Mesenchymal stem cell (in vitro differentiated cells and primary cell): ENCODE data around the gene CSF3.
A peak's percentile ranks its signal among the peaks of the same experiment; 100 is the strongest.

Experiments
- DNase-seq: peaks from one replicate; pipeline ENCODE4 v3.0.0-alpha.2; 2013
- H2AFZ ChIP-seq: one replicate; pipeline ENCODE4 v1.6.1; 2013; ENCODE audit warnings: low read depth, mild to moderate bottlenecking, control low read depth, inconsistent platforms, low read length, moderate library complexity
- H2AK5ac ChIP-seq: 2 replicates; pipeline ENCODE4 v1.6.1; 2013; ENCODE audit warnings: low read length, moderate library complexity, mild to moderate bottlenecking, inconsistent platforms; ENCODE audit not compliant: severe bottlenecking
- H2BK120ac ChIP-seq: one replicate; pipeline ENCODE4 v1.6.1; 2013; ENCODE audit warnings: low read depth, mild to moderate bottlenecking, inconsistent platforms, low read length, moderate library complexity
- H2BK12ac ChIP-seq, 2 experiments: one replicate each; pipeline ENCODE4 v1.6.1; 2013; ENCODE audit warnings: inconsistent platforms in 2 of 2, low read length in 2 of 2, mild to moderate bottlenecking in 2 of 2, moderate library complexity in 2 of 2, control low read depth in 1 of 2
- H2BK15ac ChIP-seq: one replicate; pipeline ENCODE4 v1.6.1; 2013; ENCODE audit warnings: mild to moderate bottlenecking, low read depth, inconsistent platforms; ENCODE audit not compliant: poor library complexity, severe bottlenecking
- H2BK5ac ChIP-seq: 2 replicates; pipeline ENCODE4 v1.6.1; 2013; ENCODE audit warnings: low read depth, mild to moderate bottlenecking, low read length, control low read depth, inconsistent platforms; ENCODE audit not compliant: poor library complexity, severe bottlenecking
- H3K14ac ChIP-seq, 2 experiments: one replicate each; pipeline ENCODE4 v1.6.1; 2013; ENCODE audit warnings: inconsistent platforms in 2 of 2, low read length in 2 of 2, control low read depth in 1 of 2, mild to moderate bottlenecking in 1 of 2, moderate library complexity in 1 of 2
- H3K18ac ChIP-seq, 2 experiments: one replicate each; pipeline ENCODE4 v1.6.1; 2013; ENCODE audit warnings: inconsistent platforms in 2 of 2, low read length in 2 of 2, control low read depth in 1 of 2, low read depth in 1 of 2, mild to moderate bottlenecking in 1 of 2
- H3K23ac ChIP-seq, 2 experiments: one replicate each; pipeline ENCODE4 v1.6.1; 2013; ENCODE audit warnings: inconsistent platforms in 2 of 2, low read length in 2 of 2, mild to moderate bottlenecking in 2 of 2, moderate library complexity in 2 of 2, control low read depth in 1 of 2
- H3K27ac ChIP-seq: 2 replicates; pipeline ENCODE4 v1.5.1; 2013; ENCODE audit warnings: mild to moderate bottlenecking, moderate library complexity, low read length, control low read depth, inconsistent platforms; ENCODE audit not compliant: poor library complexity, severe bottlenecking
- H3K27me3 ChIP-seq, 2 experiments: 2 replicates each; pipeline versions ENCODE4 v1.6.1 to v1.7.0; 2013; ENCODE audit warnings: low read length in 2 of 2, mild to moderate bottlenecking in 2 of 2, moderate library complexity in 2 of 2, control low read depth in 1 of 2, inconsistent platforms in 1 of 2; ENCODE audit not compliant: control insufficient read depth in 1 of 2, insufficient read depth in 1 of 2
- H3K36me3 ChIP-seq, 2 experiments: 2 replicates each; pipeline versions ENCODE4 v1.6.1 to v1.7.0; 2013; ENCODE audit warnings: low read length in 2 of 2, control low read depth in 1 of 2, inconsistent platforms in 1 of 2, low read depth in 1 of 2, mild to moderate bottlenecking in 1 of 2; ENCODE audit not compliant: insufficient read depth in 2 of 2, control insufficient read depth in 1 of 2
- H3K4ac ChIP-seq, 2 experiments: one replicate each; pipeline ENCODE4 v1.6.1; 2013; ENCODE audit warnings: inconsistent platforms in 2 of 2, low read length in 2 of 2, mild to moderate bottlenecking in 2 of 2, moderate library complexity in 2 of 2, control low read depth in 1 of 2, low read depth in 1 of 2
- H3K4me1 ChIP-seq: 2 replicates; pipeline ENCODE4 v1.6.1; 2013; ENCODE audit warnings: low read depth, low read length, control low read depth; ENCODE audit not compliant: control insufficient read depth, insufficient read depth
- H3K4me2 ChIP-seq: 2 replicates; pipeline ENCODE4 v1.6.1; 2013; ENCODE audit warnings: low read length, mild to moderate bottlenecking, inconsistent platforms; ENCODE audit not compliant: poor library complexity, severe bottlenecking
- H3K4me3 ChIP-seq, 2 experiments: 2 replicates each; pipeline versions ENCODE4 v1.5.1 to v1.7.0; 2013; ENCODE audit warnings: low read length in 2 of 2, mild to moderate bottlenecking in 2 of 2, control low read depth in 1 of 2, low read depth in 1 of 2; ENCODE audit not compliant: insufficient read depth in 1 of 2
- H3K79me1 ChIP-seq: replicated peaks from 2 replicates; pipeline ENCODE4 v1.6.1; 2013; ENCODE audit warnings: mild to moderate bottlenecking, control low read depth, low read length, inconsistent platforms; ENCODE audit not compliant: poor library complexity, severe bottlenecking
- H3K9ac ChIP-seq: 2 replicates; pipeline ENCODE4 v1.7.0; 2013; ENCODE audit warnings: mild to moderate bottlenecking, low read length, moderate library complexity
- H3K9me3 ChIP-seq: 2 replicates; pipeline ENCODE4 v1.7.0; 2013; ENCODE audit warnings: mild to moderate bottlenecking, low read length; ENCODE audit not compliant: control insufficient read depth
- H4K8ac ChIP-seq: one replicate; pipeline ENCODE4 v1.6.1; 2013; ENCODE audit warnings: inconsistent platforms, mild to moderate bottlenecking, low read length, moderate library complexity
- H4K91ac ChIP-seq: one replicate; pipeline ENCODE4 v1.6.1; 2013; ENCODE audit warnings: mild to moderate bottlenecking, low read length, inconsistent platforms
- WGBS: methylation state at CpG from one replicate; pipeline ENCODE4 v1.1.7; 2013; ENCODE audit warnings: mixed read lengths; 5-methylcytosine and 5-hydroxymethylcytosine counted together

The CSF3 gene

GRCh38 chr17:40031706-40032105 lies 16.5 kb downstream of the CSF3 start:
- no peak overlapping the region for H3K4ac ChIP-seq
- peaks cover 70 to 76% of the 10 kb centered on the region in 2 experiments for H3K36me3 ChIP-seq
- no peaks in the 10 kb centered on the region for H3K9me3 ChIP-seq
- no peak overlapping the region for H3K27ac ChIP-seq
- H3K4me3 ChIP-seq, result no peak overlapping the region
- no peak overlapping the region for H2BK5ac ChIP-seq
- no peak overlapping the region for H2AFZ ChIP-seq
- H4K8ac ChIP-seq, result no peak overlapping the region
- no peak overlapping the region for H2BK15ac ChIP-seq
- H3K4me2 ChIP-seq, result no peak overlapping the region
- H2AK5ac ChIP-seq, result no peak overlapping the region
- H3K9ac ChIP-seq, result no peak overlapping the region
- no peak overlapping the region for H3K23ac ChIP-seq
- H2BK120ac ChIP-seq, result no peak overlapping the region
- H3K14ac ChIP-seq, result no peak overlapping the region
- peak overlapping the region; percentile 52 for H4K91ac ChIP-seq
- no peaks in the 10 kb centered on the region for H3K27me3 ChIP-seq
- WGBS, result 96% methylated on average over 11 of the region's 11 CpGs
- H2BK12ac ChIP-seq, result no peak overlapping the region
- no peak for DNase-seq
- H3K4me1 ChIP-seq, result peaks cover 2% of the 10 kb centered on the region
- no peak overlapping the region for H3K18ac ChIP-seq
- H3K79me1 ChIP-seq, result peaks cover 4% of the 10 kb centered on the region

GRCh38 chr17:40032322-40033320 lies 17.4 kb downstream of the CSF3 start:
- H3K9ac ChIP-seq, result no peak overlapping the region
- H3K27me3 ChIP-seq, result no peaks in the 10 kb centered on the region
- no peaks in the 10 kb centered on the region for H3K9me3 ChIP-seq
- no peak overlapping the region for H3K4me3 ChIP-seq
- H3K4me2 ChIP-seq, result no peak overlapping the region
- DNase-seq, result no peak
- H3K36me3 ChIP-seq, result peaks cover 64 to 75% of the 10 kb centered on the region in 2 experiments
- no peak overlapping the region for H3K4ac ChIP-seq
- no peak overlapping the region for H2BK15ac ChIP-seq
- no peak overlapping the region for H2BK12ac ChIP-seq
- H2AFZ ChIP-seq, result no peak overlapping the region
- WGBS, result 97% methylated on average over 23 of the region's 23 CpGs
- no peak overlapping the region for H2BK5ac ChIP-seq
- no peak overlapping the region for H4K8ac ChIP-seq
- H3K79me1 ChIP-seq, result peaks cover 4% of the 10 kb centered on the region
- H3K18ac ChIP-seq, result no peak overlapping the region
- H3K27ac ChIP-seq, result no peak overlapping the region
- no peak overlapping the region for H4K91ac ChIP-seq
- H2AK5ac ChIP-seq, result no peak overlapping the region
- H3K4me1 ChIP-seq, result no peaks in the 10 kb centered on the region
- no peak overlapping the region for H3K23ac ChIP-seq
- no peak overlapping the region for H3K14ac ChIP-seq
- no peak overlapping the region for H2BK120ac ChIP-seq

GRCh38 chr17:40033339-40033738 lies 18.1 kb downstream of the CSF3 start:
- H3K27ac ChIP-seq, result no peak overlapping the region
- H3K14ac ChIP-seq, result no peak overlapping the region
- no peak overlapping the region for H3K9ac ChIP-seq
- DNase-seq, result no peak
- H2BK15ac ChIP-seq, result no peak overlapping the region
- WGBS, result 97% methylated on average over 8 of the region's 8 CpGs
- H3K36me3 ChIP-seq, result peaks cover 61 to 71% of the 10 kb centered on the region in 2 experiments
- no peak overlapping the region for H3K4me3 ChIP-seq
- no peak overlapping the region for H2BK120ac ChIP-seq
- H3K27me3 ChIP-seq, result no peaks in the 10 kb centered on the region
- H3K9me3 ChIP-seq, result no peaks in the 10 kb centered on the region
- no peak overlapping the region for H2AK5ac ChIP-seq
- no peak overlapping the region for H3K18ac ChIP-seq
- H3K79me1 ChIP-seq, result peaks cover 4% of the 10 kb centered on the region
- no peaks in the 10 kb centered on the region for H3K4me1 ChIP-seq
- H2BK5ac ChIP-seq, result no peak overlapping the region
- H3K4me2 ChIP-seq, result no peak overlapping the region
- H2BK12ac ChIP-seq, result no peak overlapping the region
- no peak overlapping the region for H2AFZ ChIP-seq
- no peak overlapping the region for H4K8ac ChIP-seq
- no peak overlapping the region for H4K91ac ChIP-seq
- H3K23ac ChIP-seq, result no peak overlapping the region
- no peak overlapping the region for H3K4ac ChIP-seq

GRCh38 chr17:40034426-40035161 lies 19.4 kb downstream of the CSF3 start:
- Histone ChIP-seq H2BK12ac (no peak overlapping the region), H2BK15ac (no peak overlapping the region), H4K8ac (no peak overlapping the region), H3K9me3 (no peaks in the 10 kb centered on the region), H3K14ac (no peak overlapping the region), H2BK120ac (no peak overlapping the region), H2AK5ac (no peak overlapping the region), H3K36me3 (peaks cover 49 to 59% of the 10 kb centered on the region in 2 experiments), H3K18ac (no peak overlapping the region), H3K27me3 (no peaks in the 10 kb centered on the region), H2AFZ (no peak overlapping the region), H2BK5ac (no peak overlapping the region), H3K23ac (no peak overlapping the region), H4K91ac (no peak overlapping the region), H3K4me1 (peaks cover 4% of the 10 kb centered on the region), H3K27ac (no peak overlapping the region), H3K79me1 (peaks cover 4% of the 10 kb centered on the region), H3K9ac (peak overlapping the region; percentile 36), H3K4me3 (no peak overlapping the region), H3K4ac (no peak overlapping the region), H3K4me2 (no peak overlapping the region)
- 82% methylated on average over 8 of the region's 8 CpGs for WGBS
- no peak for DNase-seq
